Lower leg skin (tissue), 3 donors: ENCODE results near the gene PTGR2.

Source experiments
- CTCF ChIP-seq, 3 donors: fragments of 450-650 bp; IDR thresholded peaks; one replicate each; pipeline ENCODE4 v1.5.1; 2016; ENCODE audit warnings: antibody characterized with exemption in 3 of 3, mild to moderate bottlenecking in 3 of 3, moderate library complexity in 2 of 3
- POLR2A ChIP-seq, 2 donors: fragments of 450-650 bp; IDR thresholded peaks; one replicate each; pipeline ENCODE4 v1.6.1; 2016 to 2017; ENCODE audit warnings: antibody characterized with exemption in 2 of 2, mild to moderate bottlenecking in 1 of 2, moderate library complexity in 1 of 2

GRCh38 chr14:73814153-73814552, 37.5 kb upstream of the PTGR2 start:
- TF ChIP-seq CTCF (IDR thresholded peaks at IDR 0.05) (no peak), POLR2A (IDR thresholded peaks at IDR 0.05) (no peak)
